K562 (cell line): ENCODE measurements around the gene VAC14. TPM values are rescaled to one million over a fixed set of nuclear protein-coding genes. Genes with fewer than 3 reads are reported as not detected.

Experiments used
- ATAC-seq: fragments of 200-7000 bp; cut with Tn5 transposase; 3 replicates; pipeline ENCODE4 v1.9.1; 2020; ENCODE audit warnings: moderate library complexity
- BruUV-seq: library from RNA; stranded (reverse); fragments of 400-500 nt; replicated peaks from 2 replicates; lab custom pipeline; 2021; lab: Mats Ljungman, UMichigan
- CTCF ChIA-PET: fragments of 300-600 bp; formaldehyde crosslinking; extraction: SDS; loops from one replicate; lab custom pipeline; 2021; ENCODE audit warnings: low intra/inter-chr PET ratio; lab: Yijun Ruan, JAX
- POLR2A ChIA-PET: fragments of 300-600, 350-650 bp; sonication (Branson Sonifier 250); formaldehyde crosslinking; extraction: SDS; loops from one replicate; lab custom pipeline; 2021; ENCODE audit warnings: antibody characterized with exemption, inconsistent platforms; lab: Yijun Ruan, JAX
- DNase-seq, 4 experiments: peaks; one replicate each; pipeline versions ENCODE4 v3.0.0 to v3.0.0-alpha.2; 2011 to 2018; ENCODE audit warnings: low spot score in 3 of 4, mixed read lengths in 3 of 4; ENCODE audit errors: extremely low read depth in 1 of 4
- FAIRE-seq: peaks from 2 replicates; lab custom pipeline; 2011; peaks lifted over from hg19 to GRCh38; lab: Jason Lieb, UNC
- H2AFZ ChIP-seq: 2 replicates; pipeline ENCODE4 v1.6.0; 2011; ENCODE audit warnings: low read depth, low read length, control low read depth, inconsistent platforms
- H3K27ac ChIP-seq: fragments of 200-600 bp; 3 replicates; pipeline ENCODE4 v1.8.0; 2011; ENCODE audit warnings: low read depth, mild to moderate bottlenecking, control low read depth, inconsistent platforms, low read length, moderate library complexity, mixed read lengths; ENCODE audit errors: extremely low read depth
- H3K27me3 ChIP-seq, 2 experiments: fragments of 300-600 bp in 1 of 2; 2 replicates in 1 of 2; 3 replicates in 1 of 2; pipeline versions ENCODE4 v1.6.0 to v1.8.0; 2011; ENCODE audit warnings: inconsistent platforms in 2 of 2, low read length in 2 of 2, mild to moderate bottlenecking in 1 of 2, mixed read lengths in 1 of 2, moderate library complexity in 1 of 2; ENCODE audit not compliant: control insufficient read depth in 2 of 2, insufficient read depth in 2 of 2
- H3K36me3 ChIP-seq: fragments of 300-600 bp; 3 replicates; pipeline ENCODE4 v1.8.0; 2011; ENCODE audit warnings: mild to moderate bottlenecking, low read length, inconsistent platforms; ENCODE audit not compliant: control insufficient read depth, insufficient read depth
- H3K4me1 ChIP-seq, 2 experiments: fragments of 200-600 bp in 1 of 2; replicated peaks in 1 of 2; 2 replicates in 1 of 2; 3 replicates in 1 of 2; pipeline versions ENCODE4 v1.5.1 to v1.8.0; 2011; ENCODE audit warnings: inconsistent platforms in 2 of 2, low read length in 2 of 2, mild to moderate bottlenecking in 1 of 2, mixed read lengths in 1 of 2, moderate library complexity in 1 of 2; ENCODE audit not compliant: control insufficient read depth in 2 of 2, insufficient read depth in 2 of 2
- H3K4me2 ChIP-seq: 2 replicates; pipeline ENCODE4 v1.6.1; 2011; ENCODE audit warnings: low read length, control low read depth, inconsistent platforms, mixed read lengths; ENCODE audit not compliant: insufficient read depth
- H3K4me3 ChIP-seq: fragments of 200-600 bp; sonication (generic), shearing (Covaris generic); 2 replicates; pipeline ENCODE4 v1.5.1; 2016; ENCODE audit warnings: control low read depth, inconsistent platforms
- H3K79me2 ChIP-seq: fragments of 200-600 bp; 3 replicates; pipeline ENCODE4 v1.8.0; 2011; ENCODE audit warnings: low read length, inconsistent platforms; ENCODE audit not compliant: control insufficient read depth, insufficient read depth
- H3K9ac ChIP-seq, 2 experiments: 2 replicates each; pipeline versions ENCODE4 v1.6.0 to v1.6.1; 2011; ENCODE audit warnings: low read depth in 2 of 2, low read length in 2 of 2, control low read depth in 1 of 2, inconsistent platforms in 1 of 2, mild to moderate bottlenecking in 1 of 2, mixed read lengths in 1 of 2; ENCODE audit not compliant: insufficient read depth in 1 of 2
- H3K9me1 ChIP-seq: one replicate; pipeline ENCODE4 v1.6.0; 2011; ENCODE audit warnings: inconsistent platforms, mild to moderate bottlenecking, low read length, moderate library complexity; ENCODE audit not compliant: control insufficient read depth, insufficient read depth
- H3K9me3 ChIP-seq: replicated peaks from 2 replicates; pipeline ENCODE4 v1.5.1; 2011; ENCODE audit warnings: low read depth, low read length, inconsistent platforms; ENCODE audit not compliant: control insufficient read depth, insufficient read depth
- H4K20me1 ChIP-seq: replicated peaks from 2 replicates; pipeline ENCODE4 v1.6.1; 2011; ENCODE audit warnings: low read length, inconsistent platforms, mixed read lengths; ENCODE audit not compliant: control insufficient read depth, insufficient read depth
- ARID4B ChIP-seq: sonication (generic); formaldehyde crosslinking; IDR thresholded peaks from 2 replicates; pipeline ENCODE4 v1.8.0; 2022; ENCODE audit warnings: mild to moderate bottlenecking, missing genetic modification reagents
- GABPB1 ChIP-seq: sonication (generic); formaldehyde crosslinking; IDR thresholded peaks from 2 replicates; pipeline ENCODE4 v1.8.0; 2022; ENCODE audit warnings: mild to moderate bottlenecking, missing genetic modification reagents
- LCOR ChIP-seq: sonication (generic); formaldehyde crosslinking; IDR thresholded peaks from 2 replicates; pipeline ENCODE4 v1.8.0; 2022; ENCODE audit warnings: mild to moderate bottlenecking, missing genetic modification reagents
- SMC3 ChIP-seq: conservative IDR thresholded peaks from 2 replicates; pipeline ENCODE4 v1.6.1; 2011; ENCODE audit warnings: low read depth, low read length, improper control_type of control experiment; ENCODE audit not compliant: insufficient read depth
- TBP ChIP-seq: optimal IDR thresholded peaks from 2 replicates; pipeline ENCODE3; 2011; ENCODE audit warnings: low read depth, low read length, improper control_type of control experiment
- ZNF785 ChIP-seq: fragments of 250-450 bp; sonication (Bioruptor Pico); IDR thresholded peaks from 2 replicates; pipeline ENCODE4 v1.4.0; 2020; ENCODE audit warnings: mild to moderate bottlenecking
- ZSCAN29 ChIP-seq: fragments of 450-650 bp; IDR thresholded peaks from 2 replicates; pipeline ENCODE4 v1.6.1; 2017
- WGBS: fragments of 100-300 bp; shearing (Covaris generic); methylation state at CpG from one replicate; pipeline ENCODE4 v1.1.6; 2016; ENCODE audit warnings: low coverage, mixed read lengths; ENCODE audit not compliant: insufficient coverage; ENCODE audit errors: missing lambda C conversion rate; 5-methylcytosine and 5-hydroxymethylcytosine counted together
- in situ Hi-C: fragments of 300-500 bp; cut with MboI; formaldehyde crosslinking; loops from 4 replicates; pipeline ENCODE4 v1.15.0; 2018; ENCODE audit warnings: inconsistent platforms, mixed read lengths
- intact Hi-C: fragments of 100-400 bp; cut with micrococcal nuclease; formaldehyde crosslinking; loops from 2 replicates; pipeline ENCODE4 v1.14.2; 2022
- polyA plus RNA-seq, 8 experiments: library from polyadenylated mRNA; depleted of rRNA in 4 of 8; stranded (reverse) in 5 of 8; unstranded in 3 of 8; fragments of >200 nt; fragmentation: Nextera tagmentation in 2 of 8; fragmentation: Illumina TruSeq in 1 of 8; extraction: Ambion mirVana in 2 of 8; extraction: Trizol in 1 of 8; gene quantifications; 2 replicates each; pipeline versions ENCODE4 v1.2.1 to v1.2.3, GENCODE V29; 2011 to 2014; ENCODE audit warnings: inconsistent platforms in 1 of 8, missing spikeins in 1 of 8
- total RNA-seq, 7 experiments: library from RNA; depleted of rRNA in 6 of 7; stranded (reverse); fragments of >200 nt in 6 of 7; fragmentation: Illumina TruSeq in 2 of 7; extraction: Trizol in 2 of 7; gene quantifications; 2 replicates each; pipeline versions ENCODE4 v1.2.1 to v1.2.3, GENCODE V29; 2011 to 2021; ENCODE audit warnings: low replicate concordance in 1 of 7
- TF ChIP-seq, protein P1 (sequence below): fragments of 450-650 bp; IDR thresholded peaks from 2 replicates; pipeline ENCODE4 v1.7.1; 2018; ENCODE audit warnings: mild to moderate bottlenecking, low read depth; ENCODE audit not compliant: partially characterized antibody

Gene VAC14
- total and polyA plus RNA-seq, 9 of the 15 experiments (the other 6 are each of a cell fraction or from before 2014, with no cell fraction given): 1.3 to 41.6 (median 26.6) TPM

- no peak overlapping the region for H3K4me2 ChIP-seq
- no peak for TF ChIP-seq LCOR (CRISPR knock-in tag)
- no peak for TF ChIP-seq ZNF785
- no peak for TF ChIP-seq GABPB1
- no peak for TF ChIP-seq SMC3
- TF ChIP-seq TBP: no peak
- TF ChIP-seq, protein P1, sequence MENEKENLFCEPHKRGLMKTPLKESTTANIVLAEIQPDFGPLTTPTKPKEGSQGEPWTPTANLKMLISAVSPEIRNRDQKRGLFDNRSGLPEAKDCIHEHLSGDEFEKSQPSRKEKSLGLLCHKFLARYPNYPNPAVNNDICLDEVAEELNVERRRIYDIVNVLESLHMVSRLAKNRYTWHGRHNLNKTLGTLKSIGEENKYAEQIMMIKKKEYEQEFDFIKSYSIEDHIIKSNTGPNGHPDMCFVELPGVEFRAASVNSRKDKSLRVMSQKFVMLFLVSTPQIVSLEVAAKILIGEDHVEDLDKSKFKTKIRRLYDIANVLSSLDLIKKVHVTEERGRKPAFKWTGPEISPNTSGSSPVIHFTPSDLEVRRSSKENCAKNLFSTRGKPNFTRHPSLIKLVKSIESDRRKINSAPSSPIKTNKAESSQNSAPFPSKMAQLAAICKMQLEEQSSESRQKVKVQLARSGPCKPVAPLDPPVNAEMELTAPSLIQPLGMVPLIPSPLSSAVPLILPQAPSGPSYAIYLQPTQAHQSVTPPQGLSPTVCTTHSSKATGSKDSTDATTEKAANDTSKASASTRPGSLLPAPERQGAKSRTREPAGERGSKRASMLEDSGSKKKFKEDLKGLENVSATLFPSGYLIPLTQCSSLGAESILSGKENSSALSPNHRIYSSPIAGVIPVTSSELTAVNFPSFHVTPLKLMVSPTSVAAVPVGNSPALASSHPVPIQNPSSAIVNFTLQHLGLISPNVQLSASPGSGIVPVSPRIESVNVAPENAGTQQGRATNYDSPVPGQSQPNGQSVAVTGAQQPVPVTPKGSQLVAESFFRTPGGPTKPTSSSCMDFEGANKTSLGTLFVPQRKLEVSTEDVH: no peak
- no peak for TF ChIP-seq ARID4B (CRISPR knock-in tag)
- TF ChIP-seq ZSCAN29: no peak
Observed at GRCh38 chr16:70708366-70709246, 92.4 kb downstream of the VAC14 start.

More at GRCh38 chr16:70708366-70709246, 92.4 kb downstream of the VAC14 start:
- no TSS peak for BruUV-seq
- Histone ChIP-seq H3K4me1 (peaks cover under 1 to 22% of the 10 kb centered on the region in 2 experiments; a peak in 2 of 5 replicates), H3K4me3 (no peak overlapping the region), H3K27me3 (no peaks in the 10 kb centered on the region), H3K36me3 (peaks cover 3% of the 10 kb centered on the region; the same call in 1 of the 3 replicates), H3K9me3 (no peaks in the 10 kb centered on the region), H2AFZ (no peak overlapping the region), H4K20me1 (no peaks in the 10 kb centered on the region), H3K79me2 (no peaks in the 10 kb centered on the region), H3K27ac (no peak overlapping the region), H3K9me1 (peaks cover 1% of the 10 kb centered on the region), H3K9ac (no peak overlapping the region)
- WGBS: 67% methylated on average over 17 of the region's 20 CpGs
- DNase-seq (no peak), FAIRE-seq (no peak), ATAC-seq (no peak)
- CTCF ChIA-PET: interaction anchor here (0.6 kb wide), 1 partner anchor 19 kb away, joined by 7 read pairs; no protein-coding TSS in a partner anchor
- in situ Hi-C loops (no loop called here), intact Hi-C loops (no loop called here)
- POLR2A ChIA-PET: interaction anchor here (0.7 to 1.3 kb wide), 2 partner anchors 42 to 362 kb away, joined by 3 to 4 read pairs; no protein-coding TSS in a partner anchor
